Activated CD4-positive, alpha-beta T cell treated with anti-CD3 and anti-CD28 coated beads for 1 hour (primary cell): Measurements from ENCODE around the gene RNASE13.
A peak's percentile ranks its signal among the peaks of the same experiment; 100 is the strongest.

Experiments used
- DNase-seq: peaks from one replicate; pipeline ENCODE4 v3.0.0-alpha.2; 2020

The RNASE13 gene, protein sequence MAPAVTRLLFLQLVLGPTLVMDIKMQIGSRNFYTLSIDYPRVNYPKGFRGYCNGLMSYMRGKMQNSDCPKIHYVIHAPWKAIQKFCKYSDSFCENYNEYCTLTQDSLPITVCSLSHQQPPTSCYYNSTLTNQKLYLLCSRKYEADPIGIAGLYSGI

DNA sequence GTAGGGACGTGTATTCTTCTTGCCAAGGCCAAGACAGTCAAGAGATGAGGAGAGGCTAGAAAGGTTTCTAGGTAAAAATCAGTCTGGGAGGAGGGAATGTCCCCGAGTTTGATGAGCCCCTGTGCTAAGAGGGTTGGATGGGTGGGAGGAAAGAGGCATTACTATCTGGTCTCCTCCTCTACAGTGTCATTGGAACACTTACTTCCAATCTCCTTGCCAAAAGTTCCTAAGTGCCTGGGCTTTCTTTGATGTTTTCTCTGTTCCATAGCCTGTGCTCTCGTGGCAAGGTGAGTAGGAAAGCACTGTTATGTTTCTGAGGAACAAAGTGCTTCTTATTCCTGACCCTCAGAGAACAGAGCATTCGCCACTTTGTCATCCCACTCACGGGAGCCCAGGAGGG lies at the start of gene RNASE13:
TSS of gene RNASE13 (minus strand) at position 101 of the 400 bp plus-strand sequence. CDS start 519 bp downstream, outside the sequence.
- DNase-seq: no peak

DNA sequence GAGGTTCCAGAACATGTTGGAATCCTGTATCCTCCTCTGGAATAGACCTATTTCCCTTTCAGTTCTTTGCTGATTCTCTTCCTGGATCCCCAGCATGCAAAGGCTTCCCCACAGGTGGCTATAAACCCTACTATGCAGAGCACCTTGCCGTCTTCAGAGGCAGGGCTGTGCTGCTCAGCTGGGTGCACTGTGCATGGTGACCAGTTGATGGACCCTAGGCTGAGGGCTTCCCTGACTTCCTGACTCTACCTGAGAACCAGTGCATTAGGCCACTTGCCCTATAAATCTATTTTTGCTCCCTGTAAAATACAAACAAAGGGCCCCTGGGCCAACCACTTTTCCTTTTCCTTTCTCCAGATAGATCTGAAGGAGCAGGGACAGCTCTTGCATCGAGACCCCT lies 49.8 kb upstream of the RNASE13 start:
- DNase-seq: no peak

DNA sequence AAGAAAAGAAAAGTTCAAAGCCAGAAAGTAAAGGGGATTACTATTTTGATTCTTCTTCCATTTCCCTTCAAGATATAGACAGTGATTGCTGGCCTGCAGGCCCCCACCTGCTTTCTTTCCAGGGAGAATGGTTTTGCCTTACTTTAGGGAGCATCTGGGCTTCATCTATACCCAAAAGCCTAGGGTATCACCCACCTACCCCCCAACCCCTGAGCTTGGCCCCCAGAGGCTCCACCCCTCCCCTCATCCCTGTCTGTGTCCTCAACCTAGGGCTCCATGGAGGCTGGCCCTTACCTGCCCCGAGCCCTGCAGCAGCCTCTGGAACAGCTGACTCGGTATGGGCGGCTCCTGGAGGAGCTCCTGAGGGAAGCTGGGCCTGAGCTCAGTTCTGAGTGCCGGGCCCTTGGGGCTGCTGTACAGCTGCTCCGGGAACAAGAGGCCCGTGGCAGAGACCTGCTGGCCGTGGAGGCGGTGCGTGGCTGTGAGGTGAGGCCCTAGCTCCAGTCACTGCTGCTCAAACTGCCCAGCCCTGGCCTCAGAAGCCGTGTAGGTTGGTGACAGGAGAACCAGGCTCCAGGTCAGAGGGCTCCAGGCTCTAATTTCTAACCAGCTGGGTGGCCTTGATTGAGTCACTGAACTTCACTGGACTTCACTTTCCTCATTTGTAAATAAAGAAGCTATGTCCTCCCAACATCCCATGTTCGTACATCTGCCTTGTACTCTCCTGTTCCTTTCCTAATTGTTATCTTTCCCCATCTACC lies 49.1 kb upstream of the RNASE13 start:
- DNase-seq: no peak

DNA sequence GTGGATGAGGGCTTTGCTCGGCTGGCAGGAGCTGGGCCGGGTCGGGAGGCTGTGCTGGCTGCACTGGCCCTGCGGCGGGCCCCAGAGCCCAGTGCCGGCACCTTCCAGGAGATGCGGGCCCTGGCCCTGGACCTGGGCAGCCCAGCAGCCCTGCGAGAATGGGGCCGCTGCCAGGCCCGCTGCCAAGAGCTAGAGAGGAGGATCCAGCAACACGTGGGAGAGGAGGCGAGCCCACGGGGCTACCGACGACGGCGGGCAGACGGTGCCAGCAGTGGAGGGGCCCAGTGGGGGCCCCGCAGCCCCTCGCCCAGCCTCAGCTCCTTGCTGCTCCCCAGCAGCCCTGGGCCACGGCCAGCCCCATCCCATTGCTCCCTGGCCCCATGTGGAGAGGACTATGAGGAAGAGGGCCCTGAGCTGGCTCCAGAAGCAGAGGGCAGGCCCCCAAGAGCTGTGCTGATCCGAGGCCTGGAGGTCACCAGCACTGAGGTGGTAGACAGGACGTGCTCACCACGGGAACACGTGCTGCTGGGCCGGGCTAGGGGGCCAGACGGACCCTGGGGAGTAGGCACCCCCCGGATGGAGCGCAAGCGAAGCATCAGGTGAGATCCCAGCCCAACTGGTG lies 47.0 kb upstream of the RNASE13 start:
- DNase-seq: no peak

DNA sequence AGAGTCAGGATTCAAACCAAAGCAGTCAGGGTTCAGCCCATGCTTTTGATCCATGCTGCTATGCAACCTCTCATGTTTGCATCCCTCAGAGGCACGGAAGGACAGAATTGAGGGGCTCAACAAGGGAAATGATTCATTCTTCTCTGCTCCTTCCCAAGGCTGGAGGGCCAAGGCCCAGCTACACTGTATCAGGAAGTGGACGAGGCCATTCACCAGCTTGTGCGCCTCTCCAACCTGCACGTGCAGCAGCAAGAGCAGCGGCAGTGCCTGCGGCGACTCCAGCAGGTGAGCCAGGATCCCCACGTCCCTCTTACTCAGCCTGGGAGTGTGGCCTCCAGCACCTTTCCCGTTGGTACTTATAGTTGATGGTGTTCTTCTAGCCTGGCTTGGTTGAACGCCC lies 44.1 kb upstream of the RNASE13 start:
- no peak for DNase-seq

DNA sequence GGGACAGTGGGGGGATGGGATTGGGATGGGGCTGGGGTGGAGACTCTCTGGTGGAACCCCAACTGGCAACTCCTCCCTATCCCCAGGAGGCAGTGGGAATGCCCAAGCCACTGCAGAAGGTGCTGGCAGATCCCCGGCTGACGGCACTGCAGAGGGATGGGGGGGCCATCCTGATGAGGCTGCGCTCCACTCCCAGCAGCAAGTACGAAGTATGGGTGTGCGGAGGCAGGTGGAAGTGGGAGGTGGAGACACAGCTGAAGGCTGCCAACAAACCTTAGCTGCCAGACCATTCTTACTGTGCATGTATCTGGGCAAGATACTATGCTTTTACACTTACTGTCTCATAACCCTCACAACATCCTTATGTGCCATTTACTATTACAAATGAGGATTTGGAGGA lies 43.7 kb upstream of the RNASE13 start:
- DNase-seq: no peak

DNA sequence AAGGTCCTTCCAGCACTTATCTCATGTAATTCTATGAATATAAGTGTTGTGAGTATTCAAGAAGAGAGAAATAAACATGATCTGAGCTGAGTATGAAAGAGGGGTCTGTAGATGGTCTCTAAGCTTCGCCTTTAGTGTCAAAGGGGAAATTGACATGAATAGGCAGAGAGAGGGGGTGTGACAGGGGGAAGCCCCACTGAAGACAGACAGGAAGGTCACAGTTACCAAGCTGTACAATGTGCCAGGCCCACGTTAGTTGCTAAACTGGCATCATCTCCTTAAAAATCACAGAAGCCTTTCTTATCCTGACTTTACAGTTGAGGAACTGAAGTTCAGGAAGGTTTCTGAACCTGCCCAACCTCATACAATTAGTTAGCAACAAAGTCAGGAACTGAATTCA lies 43.1 kb upstream of the RNASE13 start:
- DNase-seq: no peak

DNA sequence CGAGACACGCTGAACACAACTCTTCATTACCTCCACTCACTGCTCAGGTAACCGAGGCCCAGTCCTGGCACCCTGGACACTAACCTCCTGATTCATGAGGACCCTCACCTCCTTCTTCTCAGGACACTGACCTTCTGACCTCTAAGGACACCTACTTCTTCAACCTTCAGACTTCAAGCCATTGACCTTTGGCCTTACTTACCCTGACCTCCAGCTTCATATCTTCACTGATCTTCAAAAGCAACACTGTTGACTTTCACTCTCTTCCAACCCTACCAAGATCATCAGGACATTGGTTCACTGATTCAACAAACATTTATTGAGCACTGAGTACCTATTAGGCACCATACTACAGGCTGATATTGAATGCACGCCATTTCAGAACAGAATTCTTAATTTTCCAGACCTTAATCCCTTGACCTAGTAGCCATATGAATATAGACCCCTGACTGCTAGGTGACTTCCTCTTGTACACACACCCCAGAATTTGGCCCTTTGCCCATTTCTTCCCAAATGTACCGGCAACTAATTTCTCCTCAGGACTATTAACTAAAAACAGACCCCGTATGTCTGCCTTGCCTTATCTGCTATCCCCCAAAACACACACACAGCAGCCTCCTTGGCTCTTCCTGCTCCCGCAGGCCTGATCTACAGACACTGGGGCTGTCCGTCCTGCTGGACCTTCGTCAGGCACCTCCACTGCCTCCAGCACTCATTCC lies 41.3 kb upstream of the RNASE13 start:
- DNase-seq: no peak

DNA sequence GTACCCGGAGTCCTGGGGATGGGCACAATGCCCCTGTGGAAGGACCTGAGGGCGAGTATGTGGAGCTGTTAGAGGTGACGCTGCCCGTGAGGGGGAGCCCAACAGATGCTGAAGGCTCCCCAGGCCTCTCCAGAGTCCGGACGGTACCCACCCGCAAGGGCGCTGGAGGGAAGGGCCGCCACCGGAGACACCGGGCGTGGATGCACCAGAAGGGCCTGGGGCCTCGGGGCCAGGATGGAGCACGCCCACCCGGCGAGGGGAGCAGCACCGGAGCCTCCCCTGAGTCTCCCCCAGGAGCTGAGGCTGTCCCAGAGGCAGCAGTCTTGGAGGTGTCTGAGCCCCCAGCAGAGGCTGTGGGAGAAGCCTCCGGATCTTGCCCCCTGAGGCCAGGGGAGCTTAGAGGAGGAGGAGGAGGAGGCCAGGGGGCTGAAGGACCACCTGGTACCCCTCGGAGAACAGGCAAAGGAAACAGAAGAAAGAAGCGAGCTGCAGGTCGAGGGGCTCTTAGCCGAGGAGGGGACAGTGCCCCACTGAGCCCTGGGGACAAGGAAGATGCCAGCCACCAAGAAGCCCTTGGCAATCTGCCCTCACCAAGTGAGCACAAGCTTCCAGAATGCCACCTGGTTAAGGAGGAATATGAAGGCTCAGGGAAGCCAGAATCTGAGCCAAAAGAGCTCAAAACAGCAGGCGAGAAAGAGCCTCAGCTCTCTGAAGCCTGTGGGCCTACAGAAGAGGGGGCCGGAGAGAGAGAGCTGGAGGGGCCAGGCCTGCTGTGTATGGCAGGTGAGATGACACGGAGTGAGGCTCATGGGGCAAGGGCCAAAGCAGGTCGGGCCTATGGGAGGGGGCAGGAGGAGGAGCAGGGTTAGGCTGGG lies 40.0 kb upstream of the RNASE13 start:
- DNase-seq: no peak

DNA sequence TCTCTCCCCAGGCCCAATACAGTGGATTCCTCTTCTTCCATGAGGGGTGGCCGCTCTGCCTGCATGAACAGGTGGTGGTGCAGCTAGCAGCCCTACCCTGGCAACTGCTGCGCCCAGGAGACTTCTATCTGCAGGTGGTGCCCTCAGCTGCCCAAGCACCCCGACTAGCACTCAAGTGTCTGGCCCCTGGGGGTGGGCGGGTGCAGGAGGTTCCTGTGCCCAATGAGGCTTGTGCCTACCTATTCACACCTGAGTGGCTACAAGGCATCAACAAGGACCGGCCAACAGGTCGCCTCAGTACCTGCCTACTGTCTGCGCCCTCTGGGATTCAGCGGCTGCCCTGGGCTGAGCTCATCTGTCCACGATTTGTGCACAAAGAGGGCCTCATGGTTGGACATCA lies 39.3 kb upstream of the RNASE13 start:
- no peak for DNase-seq

DNA sequence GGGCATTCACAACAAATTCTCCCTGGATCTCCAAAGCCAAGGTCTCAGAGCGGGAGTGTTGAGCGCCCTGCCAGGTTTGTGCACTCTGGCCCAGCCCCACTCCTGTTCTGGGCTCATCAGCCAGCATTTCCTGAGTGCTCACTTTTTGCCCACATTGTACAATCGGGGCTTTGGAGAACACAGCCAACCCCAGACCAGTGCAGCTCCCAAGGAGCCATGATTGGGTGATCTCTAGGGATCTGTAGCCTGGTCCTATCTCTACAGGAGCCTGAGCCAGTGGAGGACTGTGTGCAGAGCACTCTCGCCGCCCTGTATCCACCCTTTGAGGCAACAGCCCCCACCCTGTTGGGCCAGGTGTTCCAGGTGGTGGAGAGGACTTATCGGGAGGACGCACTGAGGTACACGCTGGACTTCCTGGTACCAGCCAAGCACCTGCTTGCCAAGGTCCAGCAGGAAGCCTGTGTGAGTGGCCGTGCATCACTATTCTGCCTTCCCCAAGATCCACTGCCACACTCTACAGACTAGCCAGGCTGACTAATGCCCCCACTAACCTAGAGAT lies 38.3 kb upstream of the RNASE13 start:
- no peak for DNase-seq

DNA sequence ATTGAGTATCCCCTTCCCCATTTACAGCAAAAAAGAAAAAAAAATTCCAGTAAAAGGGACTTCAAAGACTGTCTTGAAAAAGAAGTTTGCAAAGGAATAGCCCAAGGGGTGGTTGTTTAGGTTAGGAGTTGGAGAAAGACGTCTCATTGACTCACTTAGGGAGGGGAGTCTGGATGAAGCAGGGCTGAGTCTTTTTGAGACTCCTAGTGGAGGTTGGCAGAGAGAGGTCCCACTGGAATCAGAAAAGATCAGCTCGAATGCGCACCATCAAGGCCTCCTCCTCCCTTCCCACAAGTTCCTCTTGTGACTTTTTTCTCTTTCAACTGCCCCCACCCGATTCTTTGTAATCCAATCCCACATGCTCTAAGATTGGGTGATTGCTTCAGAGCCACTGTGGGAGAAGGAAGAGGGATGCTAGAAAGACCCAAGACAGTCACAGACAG lies 37.4 kb upstream of the RNASE13 start:
- no peak for DNase-seq

DNA sequence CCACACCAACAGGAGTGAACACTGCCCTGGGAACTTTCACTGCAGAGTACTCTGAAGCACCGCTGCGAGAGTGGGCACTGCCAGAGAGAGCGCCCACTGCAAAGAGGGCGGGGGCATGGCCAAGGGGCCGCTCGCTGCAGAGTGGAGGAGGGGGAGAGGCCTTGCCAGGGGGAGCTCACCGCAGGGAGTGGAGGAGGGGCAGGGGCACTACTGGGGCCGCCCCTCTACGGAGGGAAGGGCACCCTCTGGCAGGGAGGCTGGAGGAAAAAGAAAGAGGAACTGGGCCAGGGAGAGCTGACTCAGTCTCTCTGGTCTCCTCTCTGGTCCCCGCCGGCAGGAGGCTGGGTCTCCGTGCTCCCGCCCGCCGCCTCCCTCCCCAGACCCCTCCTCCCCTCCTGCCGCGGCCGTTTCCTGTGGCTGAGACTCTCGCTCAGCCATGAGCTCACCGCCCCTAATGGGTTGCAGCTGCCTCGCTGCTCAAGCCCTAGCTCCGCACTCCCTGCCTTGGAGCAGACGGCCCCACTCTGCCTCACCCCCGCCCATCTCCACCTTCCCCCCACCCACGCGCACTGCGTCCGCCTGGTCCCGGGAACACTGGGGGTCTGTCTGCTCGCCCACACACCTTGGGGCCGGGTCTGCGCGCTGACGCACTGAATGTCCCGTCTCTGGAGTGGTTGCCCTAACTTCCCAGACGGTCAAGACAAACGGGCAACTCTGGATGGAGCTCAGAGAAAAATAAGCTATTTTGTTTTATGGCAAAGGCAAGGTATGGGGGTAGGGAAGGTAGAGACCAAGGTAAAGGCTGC lies 36.8 kb upstream of the RNASE13 start:
- no peak for DNase-seq

DNA sequence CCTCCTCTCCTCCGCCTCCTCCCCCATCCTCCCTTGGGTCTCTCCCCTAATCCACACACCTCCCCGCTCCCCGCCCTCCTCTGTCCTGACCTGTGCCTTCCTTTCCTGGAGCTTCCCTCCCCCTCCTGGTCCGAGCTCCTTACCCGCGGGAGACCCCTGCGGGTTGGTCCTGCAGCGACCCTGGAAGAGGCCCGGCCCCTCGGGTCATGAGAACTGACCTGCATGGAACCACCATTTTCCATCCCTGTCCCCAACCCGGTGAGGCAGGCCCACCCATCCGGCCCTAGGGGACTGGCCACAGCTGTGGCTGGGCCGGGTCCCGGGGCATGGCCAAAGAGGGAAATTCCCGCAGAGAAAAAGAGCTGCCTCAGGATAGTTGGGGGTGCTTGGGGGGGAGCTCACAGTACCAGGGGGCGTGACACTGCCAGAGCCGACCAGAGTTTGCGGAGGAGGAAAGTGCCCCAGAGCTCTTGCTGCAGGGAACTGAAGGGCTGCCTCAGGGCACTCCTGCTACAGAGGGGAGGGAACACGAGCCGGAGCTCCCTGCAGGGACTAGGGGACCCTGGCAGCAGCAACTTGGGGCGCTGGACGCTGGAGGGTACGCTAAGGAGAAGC lies 36.1 kb upstream of the RNASE13 start:
- DNase-seq: no peak

DNA sequence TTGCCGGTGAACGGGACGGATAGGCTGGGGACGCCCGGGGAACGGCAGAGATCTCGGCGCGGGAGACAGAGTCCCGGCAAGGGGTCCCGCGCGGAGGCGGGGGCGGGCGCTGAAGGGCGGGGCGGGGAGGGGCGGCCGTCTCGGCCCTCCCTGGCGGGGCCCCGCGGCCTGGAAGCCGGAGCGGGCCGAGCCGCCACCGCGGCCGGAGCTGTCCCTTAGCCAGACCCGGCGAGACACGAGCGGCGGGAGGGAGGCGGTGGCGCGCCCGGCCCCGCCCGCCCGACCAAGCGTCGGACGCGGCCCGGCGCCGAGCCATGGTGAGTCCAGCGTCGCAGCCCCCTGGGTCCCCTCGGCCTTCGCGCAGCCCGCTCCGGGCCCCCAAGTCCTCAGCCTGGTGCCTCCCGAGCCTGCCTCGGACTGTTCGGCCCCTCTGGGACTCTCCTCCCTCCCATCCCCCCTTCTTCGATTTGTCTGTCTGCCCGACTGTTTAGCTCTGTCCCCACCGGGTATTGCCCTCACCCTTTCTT lies 35.5 kb upstream of the RNASE13 start, which contains the start of gene ARHGEF40:
TSS of gene ARHGEF40 (plus strand) at position 222 of the 527 bp plus-strand sequence. CDS start at position 315, 93 bp downstream.
- no peak for DNase-seq

DNA sequence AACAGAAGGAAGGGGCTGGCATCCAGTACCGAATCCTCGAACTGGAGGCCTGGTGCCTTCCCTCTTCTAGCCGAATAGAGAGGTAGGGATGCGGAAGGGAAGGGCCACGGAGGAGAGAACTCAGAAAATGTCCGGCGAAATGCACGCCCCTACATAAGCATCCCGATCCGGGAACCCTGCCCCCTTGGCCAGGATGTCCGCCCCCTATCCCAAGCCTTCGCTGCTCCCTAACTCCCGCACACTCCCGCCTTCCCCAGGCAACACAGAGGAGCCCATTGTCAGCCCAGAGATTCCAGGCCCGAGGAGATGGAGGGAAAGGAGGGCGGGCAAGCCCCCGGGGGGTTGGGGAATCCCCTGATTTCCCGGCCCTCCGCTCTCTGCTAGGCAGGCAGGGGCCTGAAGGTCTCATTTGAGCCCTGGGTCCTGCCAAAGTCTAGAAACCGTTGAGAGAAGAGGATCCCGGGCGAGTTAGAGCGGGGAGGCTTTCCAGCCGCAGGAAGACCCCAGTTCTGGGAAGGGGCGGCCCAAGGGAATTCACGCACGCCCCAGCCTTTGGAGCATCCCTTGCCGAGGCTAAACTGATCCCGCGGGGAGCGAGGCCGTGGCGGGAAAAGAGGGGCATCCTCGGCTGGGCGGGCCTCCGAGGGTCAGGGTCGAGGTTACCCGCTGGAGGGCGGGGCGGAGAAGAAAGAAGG lies 34.9 kb upstream of the RNASE13 start:
- no peak for DNase-seq

DNA sequence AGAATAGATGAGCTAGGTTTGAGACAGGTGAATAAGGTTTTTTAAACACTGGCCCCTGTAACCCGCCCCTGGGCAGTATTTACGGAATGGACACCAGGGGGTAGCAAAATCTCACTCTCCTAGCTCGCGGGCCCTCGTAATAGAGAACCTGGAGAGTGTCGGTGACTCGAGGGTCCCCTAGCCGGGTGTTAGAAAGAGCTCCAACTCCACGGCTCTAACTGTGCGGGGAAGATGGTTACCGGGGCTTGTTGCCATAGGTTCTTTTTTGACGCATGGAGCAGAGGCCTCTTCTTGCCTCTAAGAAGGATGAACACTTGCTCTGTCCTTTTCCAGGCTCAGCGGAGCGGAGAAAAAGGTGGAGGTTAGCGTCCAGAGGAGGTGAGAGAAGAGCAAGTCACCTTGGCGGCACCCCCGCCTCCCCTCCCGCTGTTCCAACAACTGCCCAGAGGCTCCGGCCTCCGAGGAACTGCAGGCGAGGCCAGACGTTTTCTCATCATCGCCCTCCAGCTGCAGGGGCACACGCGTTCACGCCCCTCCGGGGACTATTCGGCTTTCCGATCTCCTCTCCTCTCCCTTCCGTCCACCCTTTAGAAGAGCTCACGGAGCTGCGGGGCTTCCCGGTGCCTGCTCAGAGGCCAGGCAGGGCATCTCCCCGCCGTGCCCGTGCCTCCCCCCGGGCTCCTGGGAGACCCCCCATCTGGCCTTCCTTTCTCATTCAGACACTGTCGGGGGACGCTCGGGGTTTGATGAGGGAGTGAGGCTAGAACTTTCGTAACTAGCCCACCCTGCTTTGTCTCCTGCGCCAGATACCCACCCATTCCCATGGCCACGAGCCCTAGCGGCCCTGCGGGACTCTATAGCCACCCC lies 34.1 kb upstream of the RNASE13 start:
- peak; percentile 45 for DNase-seq

DNA sequence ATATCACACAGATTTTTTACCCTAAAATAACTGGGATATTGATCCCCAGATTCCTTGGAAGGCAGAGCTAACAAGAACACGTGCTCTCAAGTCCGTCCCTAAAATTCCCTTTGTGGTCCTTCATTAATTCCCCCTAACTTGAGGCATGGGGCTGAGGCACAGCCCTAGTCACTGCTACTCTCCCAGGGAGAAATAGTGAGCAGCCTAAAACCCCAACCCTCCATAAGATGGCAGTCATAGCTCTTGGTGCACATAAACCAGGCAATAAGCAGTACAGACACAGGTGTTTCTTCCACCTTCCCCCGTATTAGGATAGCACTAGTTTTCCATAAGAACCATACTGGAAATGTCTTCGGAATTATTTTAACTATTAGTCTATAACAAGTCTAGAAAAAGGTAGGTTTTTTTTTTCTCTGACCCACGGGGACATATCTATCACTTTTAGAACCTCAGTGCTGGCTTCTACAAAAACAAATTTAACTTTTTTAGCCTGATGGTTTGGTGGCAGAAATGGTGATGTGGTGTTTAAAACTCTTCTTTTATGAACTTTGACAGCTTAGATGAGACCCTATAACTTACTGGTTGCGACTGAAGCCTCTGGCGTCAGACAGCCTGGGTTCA lies 32.4 kb upstream of the RNASE13 start:
- no peak for DNase-seq
